GM12891 (cell line): Measurements from ENCODE around the gene SEPTIN5.
"Not testable (repeated sequence)": the region's sequence is repeated elsewhere in the genome, so short reads cannot be mapped to it uniquely, and the experiment has no call there.

Source experiments
- PAX5 ChIP-seq: IDR thresholded peaks from 2 replicates; pipeline ENCODE4 v1.6.1; 2011; ENCODE audit warnings: low read length, moderate library complexity, mild to moderate bottlenecking; ENCODE audit not compliant: insufficient read depth, severe bottlenecking
- POLR2A ChIP-seq: IDR thresholded peaks from 2 replicates; pipeline ENCODE4 v1.6.1; 2011; ENCODE audit warnings: low read depth, low read length, control low read depth
- POLR2AphosphoS5 ChIP-seq: IDR thresholded peaks from 2 replicates; pipeline ENCODE4 v1.6.1; 2011; ENCODE audit warnings: low read depth, low read length, control low read depth
- POU2F2 ChIP-seq: IDR thresholded peaks from 2 replicates; pipeline ENCODE4 v1.6.1; 2011; ENCODE audit warnings: low read depth, mild to moderate bottlenecking, control low read depth, low read length, moderate library complexity
- SPI1 ChIP-seq: IDR thresholded peaks from 2 replicates; pipeline ENCODE4 v1.6.1; 2011; ENCODE audit warnings: low read depth, low read length, control low read depth
- TAF1 ChIP-seq: IDR thresholded peaks from 2 replicates; pipeline ENCODE4 v1.6.1; 2011; ENCODE audit warnings: low read depth, low read length, control low read depth

GRCh38 chr22:19676437-19676836, 37.9 kb upstream of the SEPTIN5 start:
- not testable (repeated sequence) for TF ChIP-seq POLR2AphosphoS5, TAF1, POLR2A, POU2F2, SPI1, PAX5
